ENCODE results near the gene PLPPR2. TPM values are rescaled to one million over a fixed set of nuclear protein-coding genes. Genes with fewer than 3 reads are reported as not detected.
"Not testable (repeated sequence)": the region's sequence is repeated elsewhere in the genome, so short reads cannot be mapped to it uniquely, and the experiment has no call there.

Gene PLPPR2
- polyA plus RNA-seq, 1 donor = 12.7 TPM

DNA sequence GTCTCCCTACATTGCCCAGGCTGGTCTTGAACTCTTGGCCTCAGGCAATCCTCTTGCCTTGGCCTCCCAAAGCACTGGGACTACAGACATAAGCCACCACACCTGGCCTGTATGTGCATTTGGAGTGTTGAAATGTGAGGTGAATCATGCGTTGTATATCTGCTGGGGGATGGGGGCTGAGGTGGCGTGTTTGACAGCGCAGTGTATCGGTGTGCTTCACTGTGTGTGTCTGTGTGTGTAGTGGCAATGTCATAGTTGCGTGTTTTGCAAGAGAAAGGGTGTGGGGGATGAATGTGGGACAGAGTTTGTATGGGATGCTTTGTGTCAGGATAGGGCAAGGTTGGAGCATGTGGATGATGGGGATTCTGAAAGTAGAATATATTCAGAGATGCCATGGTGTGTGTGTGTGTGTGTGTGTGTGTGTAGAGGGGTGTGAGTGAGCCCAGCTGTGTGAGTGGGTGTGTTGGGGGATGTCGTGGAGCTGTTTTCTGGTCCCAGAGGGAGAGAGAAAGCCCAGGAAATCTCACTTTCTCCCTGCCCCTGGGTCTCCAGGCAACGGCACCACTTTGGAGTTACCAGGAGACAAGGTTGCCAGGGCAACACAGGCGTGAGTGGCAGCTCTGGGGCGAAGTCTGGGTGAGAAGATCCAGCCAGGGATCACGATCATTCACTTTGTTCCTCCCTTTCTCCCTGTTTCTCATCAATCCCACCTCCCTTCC is 18.1 kb downstream of the PLPPR2 start:
- no peak for DNase-seq

DNA sequence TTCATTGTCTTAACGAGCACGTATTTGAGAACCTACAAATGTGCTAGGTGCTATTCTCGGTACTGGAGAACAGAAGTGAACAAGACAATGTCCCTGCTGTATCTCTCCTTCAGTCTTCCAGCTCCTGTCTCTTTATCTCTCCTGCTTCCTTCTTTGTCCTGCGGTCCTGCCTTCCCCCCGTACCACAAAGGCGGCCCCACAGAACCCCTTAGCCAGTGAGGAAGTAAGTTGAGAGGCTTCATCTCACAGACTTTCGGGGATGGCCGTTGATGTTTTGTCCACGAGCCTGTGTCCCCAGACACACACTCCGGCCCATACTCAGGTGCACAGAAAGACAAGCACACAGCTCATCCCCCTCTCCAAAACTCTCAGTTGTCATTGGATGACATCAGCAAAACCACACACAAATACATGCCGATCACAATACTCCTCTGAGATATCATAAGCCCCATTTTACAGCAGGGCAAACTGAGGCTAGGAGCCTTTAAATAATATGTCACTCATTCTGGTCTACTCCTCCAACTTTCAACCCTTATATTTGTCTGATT is 18.7 kb downstream of the PLPPR2 start:
- DNase-seq = no peak

DNA sequence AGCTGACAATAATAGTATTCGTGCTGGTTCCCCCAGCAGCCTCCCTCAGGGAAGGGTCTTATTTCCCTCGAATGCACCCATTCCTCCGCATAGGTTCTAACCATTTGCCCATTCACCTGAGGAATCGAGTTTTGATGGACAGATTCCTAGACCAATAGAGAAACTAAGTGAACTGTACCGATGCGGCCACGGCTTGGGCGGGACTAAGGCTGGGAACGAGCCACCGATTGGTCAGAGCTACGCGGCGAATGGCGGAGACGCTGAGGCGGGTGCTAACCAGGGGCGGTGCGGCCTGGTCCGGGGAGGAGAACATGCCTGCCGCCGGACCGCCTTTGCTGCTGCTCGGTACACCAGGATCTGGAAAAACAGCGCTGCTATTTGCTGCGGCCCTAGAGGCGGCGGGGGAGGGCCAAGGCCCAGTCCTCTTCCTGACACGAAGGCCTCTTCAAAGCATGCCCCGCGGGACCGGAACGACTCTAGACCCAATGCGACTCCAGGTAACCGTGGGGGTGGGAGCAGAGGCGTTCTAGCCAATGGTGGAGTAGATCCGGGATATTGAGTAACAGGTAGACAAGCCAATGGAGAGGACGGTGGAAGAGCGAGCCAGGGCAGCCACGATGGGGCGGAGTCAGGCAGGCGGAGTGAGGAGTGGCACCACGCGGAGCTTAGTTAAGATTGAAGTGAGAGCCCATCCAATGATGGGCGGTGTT is 19.4 kb downstream of the PLPPR2 start, which contains the start of gene SWSAP1:
TSS of gene SWSAP1 (plus strand) at position 234 of the 710 bp plus-strand sequence. CDS start at position 249, 15 bp downstream.
- DNase-seq = peak; percentile 99

DNA sequence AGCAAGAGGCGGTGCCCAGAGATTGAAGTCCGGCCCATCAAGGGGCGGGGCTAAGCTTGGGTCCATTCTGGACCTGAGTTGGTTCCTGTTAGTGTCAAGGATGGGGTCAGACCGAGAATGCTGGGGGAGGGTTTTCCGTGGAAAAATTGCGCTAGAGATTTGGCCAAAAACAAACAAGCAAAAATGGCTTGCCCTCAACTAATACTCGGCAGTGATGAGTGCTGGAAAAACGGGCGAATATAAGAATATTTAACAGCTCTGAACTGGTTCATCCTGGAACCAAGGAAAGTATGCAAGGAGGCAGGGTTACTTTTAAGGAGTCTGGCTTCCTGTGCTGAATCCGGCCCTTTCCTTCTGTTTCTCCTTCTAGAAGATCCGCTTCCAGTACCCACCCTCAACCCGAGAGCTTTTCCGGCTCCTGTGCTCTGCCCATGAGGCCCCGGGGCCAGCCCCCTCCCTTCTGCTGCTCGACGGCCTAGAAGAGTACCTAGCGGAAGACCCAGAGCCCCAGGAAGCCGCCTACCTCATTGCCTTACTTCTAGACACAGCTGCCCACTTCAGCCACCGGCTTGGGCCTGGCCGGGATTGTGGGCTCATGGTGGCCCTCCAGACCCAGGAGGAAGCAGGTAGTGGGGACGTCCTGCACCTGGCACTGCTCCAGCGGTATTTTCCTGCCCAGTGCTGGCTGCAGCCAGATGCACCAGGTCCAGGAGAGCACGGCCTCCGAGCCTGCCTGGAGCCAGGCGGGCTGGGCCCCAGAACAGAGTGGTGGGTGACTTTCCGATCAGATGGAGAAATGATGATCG is 20.1 kb downstream of the PLPPR2 start:
- no peak for DNase-seq

DNA sequence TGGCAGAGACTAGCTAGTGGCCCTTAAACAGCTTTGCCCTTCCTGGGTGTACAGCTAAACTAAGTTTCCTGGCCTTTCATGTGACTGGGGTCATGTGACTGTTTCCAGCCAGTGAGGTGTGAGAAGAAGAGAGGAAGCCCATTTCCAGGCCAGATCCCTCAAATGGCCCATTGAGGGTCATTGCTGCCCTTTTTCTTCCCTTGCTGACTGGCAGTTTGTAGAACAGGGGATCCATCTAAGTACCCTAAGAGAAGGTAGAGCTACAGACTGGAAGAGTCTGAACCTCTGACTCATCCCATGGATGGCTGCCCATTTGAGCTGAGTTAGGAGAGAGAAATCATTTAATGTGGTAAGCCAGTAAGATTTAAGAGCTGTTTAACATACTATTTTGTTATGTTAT is 22.0 kb downstream of the PLPPR2 start:
- no peak for DNase-seq

DNA sequence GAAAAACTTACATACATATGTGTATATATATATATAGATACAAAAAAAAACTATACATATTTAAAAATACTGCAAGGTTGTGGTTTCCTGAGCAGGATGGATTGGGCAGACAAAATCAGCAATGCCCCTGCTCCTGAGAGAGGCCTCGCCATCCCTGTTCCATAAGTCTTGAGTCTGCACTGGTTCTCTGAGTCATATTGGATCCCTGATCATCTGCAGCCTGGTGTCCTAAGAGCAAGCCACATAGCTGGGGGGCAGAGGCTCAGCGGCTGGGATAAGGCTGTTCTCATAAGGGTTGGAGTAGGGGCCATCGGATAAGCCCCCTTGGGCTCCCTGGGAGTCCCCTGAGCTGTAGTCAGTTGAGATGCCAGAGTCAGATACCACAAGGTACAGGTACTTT is 22.5 kb downstream of the PLPPR2 start:
- DNase-seq = no peak

DNA sequence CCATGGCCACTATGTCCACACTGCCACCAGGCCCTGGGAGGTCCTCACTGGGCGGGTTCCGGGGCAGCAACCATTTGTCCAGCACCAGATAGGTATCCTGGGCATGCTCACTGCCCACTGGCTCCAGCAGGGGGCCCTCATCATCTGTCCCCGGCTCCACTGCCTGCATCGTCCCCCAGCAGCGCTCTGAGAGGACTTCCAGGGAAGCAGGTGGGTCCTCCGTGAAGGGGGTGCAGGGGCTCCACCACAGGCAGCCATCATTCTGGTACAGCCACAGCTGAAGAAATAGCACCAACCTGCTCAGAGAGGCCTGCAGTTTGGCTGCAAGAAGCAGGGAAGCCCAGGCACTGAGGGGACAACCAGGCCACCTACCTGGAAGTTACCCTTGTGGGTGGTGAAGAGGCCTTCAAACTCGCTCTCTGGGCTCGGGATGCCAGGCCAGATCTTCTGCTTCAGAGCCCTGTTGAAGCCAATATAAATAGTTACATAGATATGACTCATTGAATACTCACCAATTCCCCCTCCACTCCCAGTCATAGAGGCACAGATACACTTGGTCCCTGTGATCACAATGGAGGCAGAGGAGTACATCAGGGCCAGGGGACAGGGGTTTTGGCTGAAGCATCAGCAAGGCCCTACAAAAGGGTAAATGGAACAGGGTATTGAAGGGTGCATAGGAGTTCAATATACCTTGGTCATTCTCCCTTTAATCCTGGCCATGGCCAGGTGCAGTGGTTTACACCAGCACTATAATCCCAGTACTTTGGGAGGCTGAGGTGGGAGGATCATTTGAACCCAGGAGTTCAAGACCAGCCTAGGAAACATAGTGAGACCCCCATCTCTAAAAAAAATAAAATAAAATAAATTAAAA is 23.3 kb downstream of the PLPPR2 start:
- DNase-seq = no peak

DNA sequence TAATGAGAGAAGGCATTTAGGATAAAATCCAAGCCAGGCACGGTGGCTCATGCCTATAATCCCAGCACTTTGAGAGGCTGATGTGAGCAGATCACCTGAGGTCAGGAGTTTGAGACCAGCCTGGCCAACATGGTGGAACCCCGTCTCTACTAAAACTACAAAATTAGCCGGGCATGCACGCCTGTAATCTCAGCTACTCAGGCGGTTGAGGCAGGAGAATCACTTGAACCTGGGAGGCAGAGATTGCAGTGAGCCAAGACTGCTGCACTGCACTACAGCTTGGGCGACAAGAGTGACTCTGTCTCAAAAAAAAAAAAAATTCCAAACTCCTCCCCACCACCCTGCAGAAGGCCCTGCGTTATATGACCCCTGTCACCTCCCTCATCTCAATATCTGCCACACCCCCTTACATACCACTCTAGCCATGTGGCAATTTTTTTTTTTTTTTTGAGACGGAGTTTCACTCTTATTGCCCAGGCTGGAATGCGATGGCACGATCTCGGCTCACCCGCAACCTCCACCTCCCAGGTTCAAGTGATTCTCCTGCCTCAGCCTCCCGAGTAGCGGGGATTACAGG is 24.1 kb downstream of the PLPPR2 start:
- DNase-seq = not testable (repeated sequence)

DNA sequence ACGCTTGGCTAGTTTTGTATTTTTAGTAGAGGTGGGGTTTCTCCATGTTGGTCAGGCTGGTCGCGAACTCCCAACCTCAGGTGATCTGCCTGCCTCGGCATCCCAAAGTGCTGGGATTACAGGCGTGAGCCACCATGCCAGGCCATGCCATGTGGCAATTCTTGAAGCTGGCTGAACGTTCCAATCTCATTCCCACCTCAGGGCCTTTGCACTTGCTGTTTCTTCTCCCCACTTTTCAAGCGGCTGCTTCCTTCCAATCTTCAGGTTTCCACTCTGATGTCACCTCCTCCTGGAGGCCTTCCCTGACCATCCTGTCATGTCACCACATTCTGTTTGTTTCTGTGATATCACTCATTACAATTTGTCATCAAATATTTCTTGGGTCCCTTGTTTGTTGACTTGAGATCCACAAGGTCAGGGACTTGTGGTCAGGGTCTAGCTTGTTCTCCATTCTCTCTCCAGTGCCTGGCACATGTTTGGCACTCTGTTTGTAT is 24.7 kb downstream of the PLPPR2 start:
- no peak for DNase-seq

DNA sequence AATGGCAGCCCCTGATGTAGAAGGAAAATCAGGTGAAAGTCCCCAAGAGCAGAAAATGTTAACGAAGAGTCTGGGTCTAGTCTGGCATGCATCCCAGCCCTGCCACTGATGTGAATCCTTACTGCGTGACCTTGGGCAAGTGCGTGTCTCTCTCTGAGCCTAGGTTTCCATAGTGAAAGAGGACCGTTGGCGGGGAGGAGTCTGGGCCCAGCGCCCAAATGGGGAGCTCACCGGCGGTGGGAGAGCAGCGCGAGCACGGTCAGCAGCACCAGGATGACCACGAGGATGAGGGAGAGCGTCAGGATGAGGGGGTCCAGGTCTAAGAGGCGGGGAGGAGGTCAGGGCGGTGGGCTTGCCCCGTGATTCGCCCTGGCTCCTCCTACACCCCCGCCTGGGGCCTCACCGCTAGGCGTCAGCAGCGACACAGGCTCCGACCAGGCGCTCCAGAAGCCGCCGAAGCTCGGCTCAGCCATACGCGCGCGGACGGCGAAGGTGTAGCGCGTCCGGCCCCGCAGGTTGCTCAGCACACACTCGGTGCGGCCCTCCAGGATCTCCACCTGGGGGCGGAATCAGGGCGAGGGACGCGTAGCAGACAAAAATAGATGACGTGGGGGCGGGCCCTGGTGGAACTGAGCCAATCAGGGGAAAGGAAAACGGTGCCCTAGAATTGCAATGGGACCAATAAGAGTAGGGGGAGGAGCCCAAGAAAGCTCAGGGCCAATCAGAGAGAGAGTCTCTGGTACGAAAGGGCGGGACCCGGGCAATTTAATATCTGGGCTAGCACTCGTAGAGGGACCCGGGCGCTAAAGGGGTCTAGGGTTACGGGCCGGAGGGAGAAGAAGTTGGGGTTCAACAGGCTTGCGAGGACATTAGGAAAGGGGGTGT is 25.7 kb downstream of the PLPPR2 start:
- peak; percentile 95 for DNase-seq

DNA sequence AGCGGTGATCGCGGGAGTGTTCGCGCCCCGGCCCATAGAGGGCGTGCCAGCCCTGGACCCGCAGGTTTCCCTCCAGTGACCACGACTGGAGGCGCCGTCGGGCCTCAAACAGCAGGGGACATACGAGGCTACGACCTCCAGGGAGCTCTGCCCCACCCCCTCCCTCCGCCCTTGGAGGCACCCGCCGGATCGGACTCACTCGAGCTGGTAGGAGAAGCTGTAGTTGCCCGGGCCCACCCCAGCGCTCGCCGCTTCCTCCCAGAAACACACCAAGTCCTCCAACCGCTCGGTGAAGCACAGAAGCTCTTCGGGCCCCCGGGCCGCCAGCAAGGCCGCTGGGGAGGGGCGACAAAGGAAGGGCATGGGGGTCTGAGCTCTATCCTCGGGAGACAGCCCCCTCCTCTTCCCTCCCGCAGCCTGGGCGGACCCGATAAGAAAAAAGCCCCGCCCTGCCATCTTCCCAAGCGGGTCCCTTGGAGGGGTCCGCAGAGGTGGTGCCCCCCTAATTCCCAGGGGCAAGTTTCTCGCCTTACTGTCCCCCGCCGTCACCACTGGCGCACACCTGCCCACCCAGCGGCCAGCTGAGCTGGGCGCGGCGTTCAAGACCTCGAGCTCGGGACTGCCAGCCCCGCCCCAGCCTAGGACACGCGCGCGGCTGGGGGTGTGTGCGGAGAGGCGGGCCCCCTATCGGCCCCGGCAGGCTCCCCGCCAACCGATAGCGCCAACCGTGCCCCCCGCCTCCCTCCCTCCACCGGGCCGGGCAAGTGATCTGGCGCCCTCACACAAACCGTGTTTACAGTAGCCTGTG is 27.9 kb downstream of the PLPPR2 start:
- no peak for DNase-seq

DNA sequence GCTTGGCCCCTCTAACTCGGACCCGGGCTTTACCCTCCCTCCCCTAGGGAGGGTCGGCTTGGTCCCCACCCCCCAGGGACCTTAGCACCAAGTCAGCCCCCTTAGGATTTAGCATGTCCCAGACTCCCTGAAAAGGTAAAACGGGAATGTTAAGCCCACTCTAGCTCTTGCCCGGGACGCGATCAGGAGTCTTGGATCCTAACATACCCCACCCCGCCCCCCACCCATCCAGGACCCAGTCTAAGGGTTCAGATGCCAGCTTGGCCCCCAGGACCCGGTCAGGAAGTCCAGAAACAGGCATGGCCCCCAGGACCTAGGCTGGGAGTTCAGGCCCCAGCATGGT is 28.4 kb downstream of the PLPPR2 start:
- no peak for DNase-seq

DNA sequence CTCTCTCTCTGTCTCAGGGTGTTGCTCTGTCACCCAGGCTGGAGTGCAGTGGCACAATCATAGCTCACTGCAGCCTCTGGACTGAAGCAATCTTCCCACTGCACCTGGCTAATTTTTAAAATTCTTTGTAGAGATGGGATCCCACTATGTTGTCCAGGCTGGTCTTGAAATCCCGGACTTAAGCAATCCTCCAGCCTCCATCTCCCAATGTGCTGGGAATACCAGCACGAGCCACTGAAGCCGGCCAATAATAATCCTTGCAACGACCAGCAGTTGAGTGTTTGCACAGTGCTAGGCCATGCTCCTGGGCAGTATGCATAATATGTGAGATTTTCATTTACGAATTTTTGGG is 29.5 kb downstream of the PLPPR2 start:
- DNase-seq = no peak

DNA sequence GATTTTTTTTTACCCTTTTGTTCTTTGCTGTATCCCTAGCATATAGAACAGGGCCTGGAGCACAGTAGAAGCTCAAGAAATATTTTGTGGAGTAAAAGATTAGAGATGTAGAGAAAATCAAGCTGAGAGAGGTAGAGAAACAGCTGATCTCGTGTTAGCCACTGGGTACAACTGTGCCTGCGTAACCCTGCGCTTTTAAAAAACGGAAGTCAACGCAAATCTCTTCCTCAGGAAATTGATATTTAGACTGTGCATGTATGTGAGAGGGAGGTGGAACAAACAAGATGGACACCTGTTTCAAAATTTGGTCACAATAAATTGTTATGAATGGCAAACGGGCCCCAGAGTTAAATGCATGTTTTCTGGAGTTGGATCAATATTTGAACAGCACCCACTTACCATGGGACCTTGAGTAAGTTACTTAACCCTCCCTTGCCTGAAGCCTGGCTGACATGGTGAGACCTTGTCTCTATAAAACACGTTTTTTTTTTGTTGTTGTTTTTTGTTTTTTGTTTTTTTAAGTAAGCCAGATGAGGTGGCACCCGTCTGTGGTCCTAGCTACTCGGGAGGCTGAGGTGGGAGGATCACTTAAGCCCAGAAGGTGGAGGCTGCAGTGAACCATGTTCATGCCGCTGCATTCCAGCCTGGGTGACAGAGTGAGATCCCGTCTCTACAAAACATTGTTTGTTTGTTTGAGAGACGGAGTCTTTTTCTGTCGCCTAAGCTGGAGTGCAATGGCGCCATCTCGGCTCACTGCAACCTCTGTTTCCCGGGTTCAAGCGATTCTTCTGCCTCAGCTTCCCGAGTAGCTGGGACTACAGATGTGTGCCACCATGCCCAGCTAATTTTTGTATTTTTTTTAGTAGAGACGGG is 32.2 kb downstream of the PLPPR2 start:
- DNase-seq = no peak

DNA sequence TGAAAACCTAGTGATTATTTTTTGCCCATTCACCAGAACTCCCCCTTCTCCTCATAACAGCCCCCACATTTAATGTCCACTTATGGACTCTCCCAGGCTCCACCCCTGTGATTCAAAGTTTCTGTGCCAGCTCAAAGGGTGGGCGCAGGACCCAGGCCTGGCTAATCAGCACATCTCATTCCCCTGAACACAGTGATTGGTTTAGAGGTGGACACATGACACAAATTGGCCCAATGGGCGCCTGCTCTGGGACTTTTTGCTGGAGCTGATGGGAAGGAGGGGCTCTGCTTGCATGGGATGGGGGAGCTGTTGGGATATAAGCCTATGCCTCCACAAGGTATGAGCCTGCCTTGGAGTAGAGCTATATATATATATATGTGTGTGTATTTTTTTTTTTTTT is 35.1 kb downstream of the PLPPR2 start:
- no peak for DNase-seq

DNA sequence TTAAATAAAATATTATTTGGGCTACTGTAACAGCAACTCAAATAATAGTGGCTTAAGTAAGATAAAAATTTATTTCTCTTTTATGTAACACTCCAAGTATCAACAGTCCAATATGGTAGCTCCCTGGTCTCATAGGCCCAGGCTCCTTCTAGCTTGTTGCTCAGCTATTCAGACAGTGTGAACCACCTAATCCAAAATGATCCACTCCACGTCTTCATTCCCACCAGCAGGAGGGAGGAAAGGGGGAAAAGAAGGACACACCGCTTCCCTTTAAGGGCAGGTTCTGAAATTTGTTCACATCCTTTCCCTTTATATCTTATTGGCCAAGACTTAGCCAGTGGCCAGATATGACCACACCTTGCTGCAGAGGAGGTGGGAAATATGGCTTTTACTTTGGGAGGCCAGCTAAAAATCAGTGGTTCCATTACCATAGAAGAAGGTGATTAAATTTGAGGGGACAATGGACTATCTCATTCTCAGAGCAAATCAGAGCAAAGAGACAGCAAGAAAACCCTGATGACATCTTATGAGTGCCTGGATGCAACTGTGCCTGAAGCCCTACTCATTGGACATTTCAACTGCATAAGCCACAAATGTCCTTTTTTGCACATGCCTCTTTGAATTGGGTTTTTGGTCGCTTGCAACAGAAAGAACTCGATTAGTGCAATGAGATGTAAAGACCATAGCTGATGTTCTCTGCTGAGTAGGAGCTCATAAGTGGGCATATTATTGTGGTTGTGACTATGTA is 35.9 kb downstream of the PLPPR2 start:
- DNase-seq = no peak

DNA sequence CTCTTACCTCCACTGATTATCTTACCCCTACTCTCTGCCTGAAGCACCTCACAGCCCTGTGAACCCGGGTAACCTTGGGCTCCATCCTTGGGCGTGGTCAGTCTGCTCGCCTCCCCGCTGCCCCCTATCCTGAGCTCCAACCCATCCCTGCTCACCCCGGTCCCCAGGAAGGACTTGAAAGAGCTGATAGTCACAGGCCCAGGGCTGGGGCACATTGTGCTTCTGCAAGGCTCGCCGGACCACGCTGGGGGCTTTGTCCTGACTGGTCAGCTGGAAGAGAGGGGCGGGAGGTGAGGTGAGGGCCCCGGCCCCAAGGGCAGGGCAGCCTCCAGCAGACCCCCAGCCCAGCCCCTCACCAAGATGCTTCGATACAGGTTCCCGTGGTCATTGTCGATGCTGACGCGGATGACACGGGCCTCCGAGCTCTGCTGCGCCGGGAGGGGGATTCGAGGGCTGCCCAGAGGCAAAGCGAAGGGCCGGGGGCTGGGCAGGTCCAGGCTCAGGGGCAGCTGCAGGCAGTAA is 41.9 kb downstream of the PLPPR2 start:
- no peak for DNase-seq

DNA sequence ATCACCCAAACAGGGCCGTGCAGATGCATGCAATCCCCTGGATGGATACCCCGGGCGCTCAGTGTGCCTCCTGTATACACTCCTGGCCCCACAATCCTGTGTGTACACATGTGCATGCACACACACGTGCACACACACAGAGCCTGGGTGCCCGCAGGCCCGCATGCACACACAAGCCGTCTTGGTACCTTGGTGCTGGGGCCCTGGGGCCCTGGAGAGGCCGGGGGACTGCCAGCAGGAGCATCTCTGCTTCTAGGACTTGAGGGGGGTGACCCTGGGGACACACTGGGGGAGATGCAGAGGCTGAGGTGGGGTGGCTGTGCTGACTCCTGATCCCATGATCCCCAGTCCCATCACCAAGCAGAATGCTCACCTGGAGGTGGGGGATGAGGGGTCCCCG is 44.4 kb downstream of the PLPPR2 start:
- DNase-seq = no peak

Data from hindlimb muscle (tissue), 1 donor.